GM12878 (cell line): ENCODE results near the gene MAPK9. TPM values are rescaled to one million over a fixed set of nuclear protein-coding genes. Genes with fewer than 3 reads are reported as not detected.

Source experiments
- ATAC-seq: fragments of 200-7000 bp; cut with Tn5 transposase; 3 replicates; pipeline ENCODE4 v1.9.1; 2020; ENCODE audit warnings: mild to moderate bottlenecking, moderate library complexity
- BruUV-seq: library from RNA; stranded (reverse); fragments of 400-500 nt; replicated peaks from 2 replicates; lab custom pipeline; 2021; lab: Mats Ljungman, UMichigan
- CTCF ChIA-PET: fragments of 300-600 bp; sonication (Branson Sonifier 250); formaldehyde crosslinking; extraction: SDS; loops from one replicate; lab custom pipeline; 2021; ENCODE audit warnings: inconsistent platforms; lab: Yijun Ruan, JAX
- POLR2A ChIA-PET: fragments of 350-600 bp; formaldehyde crosslinking; extraction: SDS; loops from one replicate; lab custom pipeline; 2021; ENCODE audit warnings: inconsistent platforms; lab: Charles Lee
- RAD21 ChIA-PET: fragments of 300-600 bp; sonication (Branson Sonifier 250); formaldehyde crosslinking; loops from one replicate; lab custom pipeline; 2023; ENCODE audit warnings: antibody characterized with exemption; ENCODE audit not compliant: unreplicated experiment; lab: Charles Lee
- SMC1A ChIA-PET: fragments of 300-600 bp; sonication (Branson Sonifier 250); formaldehyde crosslinking; loops from one replicate; lab custom pipeline; 2023; ENCODE audit not compliant: unreplicated experiment, uncharacterized antibody; lab: Charles Lee
- DNase-seq: peaks from one replicate; pipeline ENCODE4 v3.0.0-alpha.2; 2011; ENCODE audit warnings: low read depth, low spot score
- FAIRE-seq: peaks from 3 replicates; lab custom pipeline; 2011; peaks lifted over from hg19 to GRCh38; lab: Jason Lieb, UNC
- H2AFZ ChIP-seq: 2 replicates; pipeline ENCODE4 v1.6.0; 2011; ENCODE audit warnings: low read depth, low read length, control low read depth; ENCODE audit not compliant: control insufficient read depth
- H3K27ac ChIP-seq: 2 replicates; pipeline ENCODE4 v1.5.1; 2011; ENCODE audit warnings: control low read depth; ENCODE audit not compliant: control insufficient read depth, insufficient read depth
- H3K27me3 ChIP-seq, 2 experiments: replicated peaks in 1 of 2; 2 replicates each; pipeline versions ENCODE4 v1.6.0 to v1.6.1; 2011; ENCODE audit warnings: low read length in 1 of 2; ENCODE audit not compliant: control insufficient read depth in 2 of 2, insufficient read depth in 2 of 2
- H3K36me3 ChIP-seq, 2 experiments: 2 replicates each; pipeline ENCODE4 v1.5.1; 2011; ENCODE audit warnings: low read length in 1 of 2; ENCODE audit not compliant: control insufficient read depth in 2 of 2, insufficient read depth in 2 of 2
- H3K4me1 ChIP-seq: 2 replicates; pipeline ENCODE4 v1.6.1; 2011; ENCODE audit warnings: mild to moderate bottlenecking, low read length, moderate library complexity, mixed read lengths; ENCODE audit not compliant: control insufficient read depth, insufficient read depth
- H3K4me2 ChIP-seq: 2 replicates; pipeline ENCODE4 v1.6.0; 2011; ENCODE audit warnings: control low read depth; ENCODE audit not compliant: control insufficient read depth, insufficient read depth
- H3K4me3 ChIP-seq: fragments of 200-600 bp; sonication (generic); 2 replicates; pipeline ENCODE4 v1.5.1; 2016
- H3K79me2 ChIP-seq: 2 replicates; pipeline ENCODE4 v1.6.0; 2011; ENCODE audit warnings: low read length; ENCODE audit not compliant: control insufficient read depth, insufficient read depth
- H3K9ac ChIP-seq: 2 replicates; pipeline ENCODE4 v1.8.0; 2011; ENCODE audit warnings: low read length, control low read depth, mixed read lengths; ENCODE audit not compliant: control insufficient read depth, insufficient read depth
- H3K9me3 ChIP-seq: replicated peaks from 3 replicates; pipeline ENCODE4 v1.5.1; 2011; ENCODE audit warnings: mild to moderate bottlenecking, low read length; ENCODE audit not compliant: control insufficient read depth, insufficient read depth
- H4K20me1 ChIP-seq: 2 replicates; pipeline ENCODE4 v1.6.0; 2011; ENCODE audit not compliant: control insufficient read depth, insufficient read depth
- ATF3 ChIP-seq: IDR thresholded peaks from 2 replicates; pipeline ENCODE4 v1.6.1; 2011; ENCODE audit warnings: low read depth, mild to moderate bottlenecking, low read length, moderate library complexity, borderline replicate concordance; ENCODE audit errors: extremely low read depth
- BCLAF1 ChIP-seq: fragments of 450-650 bp; IDR thresholded peaks from 2 replicates; pipeline ENCODE4 v1.6.1; 2017; ENCODE audit warnings: antibody characterized with exemption, mild to moderate bottlenecking, moderate library complexity
- KLF5 ChIP-seq: fragments of 450-650 bp; IDR thresholded peaks from 2 replicates; pipeline ENCODE4 v1.6.1; 2014; ENCODE audit warnings: mild to moderate bottlenecking; ENCODE audit not compliant: partially characterized antibody
- NBN ChIP-seq: fragments of 450-650 bp; IDR thresholded peaks from 2 replicates; pipeline ENCODE4 v1.6.1; 2016
- SKIL ChIP-seq: fragments of 450-650 bp; IDR thresholded peaks from 2 replicates; pipeline ENCODE4 v1.6.1; 2017; ENCODE audit warnings: mild to moderate bottlenecking, low read depth, inconsistent platforms; ENCODE audit not compliant: poor library complexity, severe bottlenecking
- TBL1XR1 ChIP-seq: IDR thresholded peaks from 2 replicates; pipeline ENCODE4 v1.6.1; 2012; ENCODE audit warnings: low read depth, low read length, improper control_type of control experiment
- WGBS: methylation state at CpG from one replicate; pipeline ENCODE4 v1.1.6; 2016; ENCODE audit warnings: low lambda C conversion rate; ENCODE audit not compliant: insufficient replicate concordance, insufficient coverage; ENCODE audit errors: missing lambda C conversion rate; 5-methylcytosine and 5-hydroxymethylcytosine counted together
- in situ Hi-C: fragments of 300-500 bp; cut with MboI; formaldehyde crosslinking; loops from 9 replicates; pipeline ENCODE4 v1.14.3; 2018; ENCODE audit warnings: mixed read lengths
- intact Hi-C: fragments of 100-400 bp; cut with micrococcal nuclease; formaldehyde crosslinking; loops from one replicate; pipeline ENCODE4 v1.14.2; 2022; ENCODE audit not compliant: unreplicated experiment
- polyA plus RNA-seq, 11 experiments: library from polyadenylated mRNA; depleted of rRNA in 4 of 11; unstranded in 6 of 11; stranded (reverse) in 5 of 11; fragments of >200 nt; fragmentation: Nextera tagmentation in 4 of 11; fragmentation: Illumina TruSeq in 1 of 11; extraction: Ambion mirVana in 4 of 11; extraction: Trizol in 1 of 11; gene quantifications; 1 replicate in 1 of 11; 2 replicates in 10 of 11; pipeline versions ENCODE4 v1.2.1 to v1.2.3, GENCODE V29; 2011 to 2016; ENCODE audit warnings: inconsistent platforms in 2 of 11, missing spikeins in 2 of 11, low read depth in 1 of 11
- total RNA-seq, 4 experiments: library from RNA; depleted of rRNA in 3 of 4; stranded (reverse); fragments of >200 nt in 3 of 4; fragmentation: Illumina TruSeq in 1 of 4; extraction: Trizol in 1 of 4; gene quantifications; 2 replicates each; pipeline versions ENCODE4 v1.2.1 to v1.2.3, GENCODE V29; 2013 to 2021

MAPK9 gene
- total and polyA plus RNA-seq, 10 of the 15 experiments (the other 5 are each of a cell fraction or from before 2014, with no cell fraction given), result 2.1 to 52.9 (median 21.7) TPM

GRCh38 chr5:180193749-180194375, 98.0 kb downstream of the MAPK9 start:
- no peaks in the 10 kb centered on the region for H4K20me1 ChIP-seq
- H3K4me3 ChIP-seq, result no peak overlapping the region
- no peak overlapping the region for H3K27ac ChIP-seq
- in situ Hi-C loops (no loop called here), intact Hi-C loops (no loop called here)
- RAD21 ChIA-PET, result no interaction called here
- no peak overlapping the region for H3K4me2 ChIP-seq
- H3K79me2 ChIP-seq, result no peaks in the 10 kb centered on the region
- H2AFZ ChIP-seq, result no peak overlapping the region
- no peaks in the 10 kb centered on the region for H3K36me3 ChIP-seq
- no peaks in the 10 kb centered on the region for H3K27me3 ChIP-seq
- WGBS, result 85% methylated on average over 24 of the region's 24 CpGs
- no peak for DNase-seq
- no peaks in the 10 kb centered on the region for H3K4me1 ChIP-seq
- SMC1A ChIA-PET, result no interaction called here
- H3K9ac ChIP-seq, result no peak overlapping the region
- POLR2A ChIA-PET, result no interaction called here
- TF ChIP-seq NBN (no peak), KLF5 (no peak), ATF3 (no peak), TBL1XR1 (no peak), SKIL (no peak), BCLAF1 (no peak)
- ATAC-seq, result no peak
- CTCF ChIA-PET, result no interaction called here
- no peaks in the 10 kb centered on the region for H3K9me3 ChIP-seq
- no TSS peak for BruUV-seq
- no peak for FAIRE-seq
